ENCODE measurements around the gene PROCA1. TPM values are rescaled to one million over a fixed set of nuclear protein-coding genes. Genes with fewer than 3 reads are reported as not detected.
A peak's percentile ranks its signal among the peaks of the same experiment; 100 is the strongest.

Gene PROCA1
- total and polyA plus RNA-seq, 9 of the 15 experiments (the other 6 are each of a cell fraction or from before 2014, with no cell fraction given), result 0.78 to 16.2 (median 5.6) TPM

DNA sequence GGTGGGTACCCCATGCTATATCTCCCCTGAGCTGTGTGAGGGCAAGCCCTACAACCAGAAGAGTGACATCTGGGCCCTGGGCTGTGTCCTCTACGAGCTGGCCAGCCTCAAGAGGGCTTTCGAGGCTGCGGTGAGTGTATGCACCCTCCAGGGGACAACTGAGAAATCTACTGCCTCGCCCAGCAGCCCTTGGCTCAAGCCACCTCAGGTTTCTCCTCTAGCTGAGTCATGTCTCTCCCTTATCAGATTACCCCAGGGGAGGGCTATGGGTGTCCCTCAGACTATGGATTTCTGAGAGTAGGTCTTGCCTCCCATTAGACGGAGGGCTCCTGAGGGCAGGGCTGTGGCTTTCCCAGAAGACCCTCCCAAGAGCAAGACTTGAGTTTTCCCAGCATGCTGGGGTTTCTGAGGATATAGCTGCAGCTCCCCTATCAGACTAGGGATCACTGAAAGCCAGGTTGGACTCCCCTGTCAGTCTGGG, 23.6 kb upstream of the PROCA1 start:
- H3K4me2 ChIP-seq (ENCODE audit: insufficient read depth, low read length), result peak overlapping the region; percentile 62
- 1% methylated on average over 5 of the region's 5 CpGs for WGBS (ENCODE audit: insufficient coverage, low coverage, missing lambda C conversion rate)
- no peaks in the 10 kb centered on the region for H3K79me2 ChIP-seq (ENCODE audit: control insufficient read depth, insufficient read depth, low read length)
- intact Hi-C loops (cut with micrococcal nuclease) (no loop called here), in situ Hi-C loops (cut with MboI) (no loop called here)
- H2AFZ ChIP-seq (ENCODE audit: low read depth, low read length), result peak overlapping the region; percentile 80
- H4K20me1 ChIP-seq (replicated peaks; ENCODE audit: control insufficient read depth, insufficient read depth, low read length), result no peaks in the 10 kb centered on the region
- no peaks in the 10 kb centered on the region for H3K9me3 ChIP-seq (replicated peaks; ENCODE audit: control insufficient read depth, insufficient read depth, low read depth, low read length)
- H3K4me1 ChIP-seq (replicated peaks in 1 of 2; ENCODE audit: control insufficient read depth in 2 of 2, insufficient read depth in 2 of 2, low read length in 2 of 2), result peaks cover 29 to 53% of the 10 kb centered on the region in 2 experiments
- POLR2A ChIA-PET, result interaction anchor here (0.5 to 3.0 kb wide), 11 partner anchors 8 to 412 kb away, joined by 3 to 17 read pairs (median 6); partner anchors contain the start of genes RPL23A and TLCD1
- H3K27ac ChIP-seq (ENCODE audit: extremely low read depth, low read depth, low read length), result peak overlapping the region; percentile 64
- no peak overlapping the region for H3K4me3 ChIP-seq
- H3K36me3 ChIP-seq (ENCODE audit: control insufficient read depth, insufficient read depth, low read length), result peaks cover 9% of the 10 kb centered on the region; the same call in 2 of the 3 replicates
- H3K9ac ChIP-seq (ENCODE audit: insufficient read depth in 1 of 2, low read depth in 2 of 2, low read length in 2 of 2), result peak overlapping the region; percentile 47 to 78
- FAIRE-seq (peak; percentile 98), ATAC-seq (peak; percentile 99), DNase-seq (ENCODE audit: extremely low read depth in 1 of 4, low spot score in 3 of 4) (peak; percentile 85 to 95 (median 92))
- H3K9me1 ChIP-seq (ENCODE audit: control insufficient read depth, insufficient read depth, low read length), result no peaks in the 10 kb centered on the region
- no peaks in the 10 kb centered on the region for H3K27me3 ChIP-seq (ENCODE audit: control insufficient read depth in 2 of 2, insufficient read depth in 2 of 2, low read length in 2 of 2)
- no TSS peak for BruUV-seq (replicated peaks)
- CTCF ChIA-PET (ENCODE audit: low intra/inter-chr PET ratio), result interaction anchor here (0.7 to 1.3 kb wide), 2 partner anchors 15 to 144 kb away, joined by 3 to 7 read pairs; no protein-coding TSS in a partner anchor
- no peak for TF ChIP-seq ZNF586 (CRISPR knock-in tag; conservative IDR thresholded peaks at IDR 0.05)
- TF ChIP-seq ZNF277 (CRISPR knock-in tag; IDR thresholded peaks at IDR 0.05; ENCODE audit: borderline replicate concordance), result no peak
- TF ChIP-seq EHMT2 (IDR thresholded peaks at IDR 0.05), result no peak
- TF ChIP-seq RNF2 (IDR thresholded peaks at IDR 0.05), result no peak
- TF ChIP-seq, protein P1, sequence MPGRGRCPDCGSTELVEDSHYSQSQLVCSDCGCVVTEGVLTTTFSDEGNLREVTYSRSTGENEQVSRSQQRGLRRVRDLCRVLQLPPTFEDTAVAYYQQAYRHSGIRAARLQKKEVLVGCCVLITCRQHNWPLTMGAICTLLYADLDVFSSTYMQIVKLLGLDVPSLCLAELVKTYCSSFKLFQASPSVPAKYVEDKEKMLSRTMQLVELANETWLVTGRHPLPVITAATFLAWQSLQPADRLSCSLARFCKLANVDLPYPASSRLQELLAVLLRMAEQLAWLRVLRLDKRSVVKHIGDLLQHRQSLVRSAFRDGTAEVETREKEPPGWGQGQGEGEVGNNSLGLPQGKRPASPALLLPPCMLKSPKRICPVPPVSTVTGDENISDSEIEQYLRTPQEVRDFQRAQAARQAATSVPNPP (IDR thresholded peaks at IDR 0.05; ENCODE audit: borderline replicate concordance, insufficient read depth, insufficient read length), result no peak
- TF ChIP-seq HMG20B (CRISPR knock-in tag; IDR thresholded peaks at IDR 0.05), result no peak
- TF ChIP-seq ZNF41 (CRISPR knock-in tag; conservative IDR thresholded peaks at IDR 0.05), result no peak
- 0 out of 2 replicates have a peak, but pooled peaks have one; percentile 32 for TF ChIP-seq GATAD2B (IDR thresholded peaks at IDR 0.05; ENCODE audit: borderline replicate concordance)
- no peak for TF ChIP-seq BRF1 (IDR thresholded peaks at IDR 0.05; ENCODE audit: borderline replicate concordance, extremely low read depth, insufficient read length)
- TF ChIP-seq TAF9B (IDR thresholded peaks at IDR 0.05; ENCODE audit: partially characterized antibody), result no peak
- peak; percentile 13; the same call in 1 of the 2 replicates for TF ChIP-seq BHLHE40 (IDR thresholded peaks at IDR 0.05; ENCODE audit: low read length)
- no peak; the same call in 1 of the 2 replicates for TF ChIP-seq XRCC5 (IDR thresholded peaks at IDR 0.05; ENCODE audit: low read depth, low read length)
- peak in 1 of 2 experiments; percentile 74; a peak in 2 of 4 replicates for TF ChIP-seq TBL1XR1 (IDR thresholded peaks at IDR 0.05; ENCODE audit: low read length in 2 of 2)
- TF ChIP-seq VEZF1 (CRISPR knock-in tag; IDR thresholded peaks at IDR 0.05), result peak; percentile 80; the same call in 1 of the 2 replicates
- TF ChIP-seq RUNX1 (IDR thresholded peaks at IDR 0.05; ENCODE audit: low read depth), result no peak
- TF ChIP-seq POLR2H (tag; IDR thresholded peaks at IDR 0.05; ENCODE audit: low read depth), result no peak
- TF ChIP-seq ZNF76 (CRISPR knock-in tag; IDR thresholded peaks at IDR 0.05; ENCODE audit: borderline replicate concordance), result no peak
